NCI-H1436 treated with DMSO at 0.1 percent for 48 hours (cell line): ENCODE results near the gene NPAS3.

ENCODE experiments used
- DNase-seq: peaks from one replicate; lab custom pipeline; 2025; lab: John Stamatoyannopoulos, UW

The NPAS3 gene

GRCh38 chr14:33642080-33642479 lies 703.4 kb downstream of the NPAS3 start:
- no peak for DNase-seq

DNA sequence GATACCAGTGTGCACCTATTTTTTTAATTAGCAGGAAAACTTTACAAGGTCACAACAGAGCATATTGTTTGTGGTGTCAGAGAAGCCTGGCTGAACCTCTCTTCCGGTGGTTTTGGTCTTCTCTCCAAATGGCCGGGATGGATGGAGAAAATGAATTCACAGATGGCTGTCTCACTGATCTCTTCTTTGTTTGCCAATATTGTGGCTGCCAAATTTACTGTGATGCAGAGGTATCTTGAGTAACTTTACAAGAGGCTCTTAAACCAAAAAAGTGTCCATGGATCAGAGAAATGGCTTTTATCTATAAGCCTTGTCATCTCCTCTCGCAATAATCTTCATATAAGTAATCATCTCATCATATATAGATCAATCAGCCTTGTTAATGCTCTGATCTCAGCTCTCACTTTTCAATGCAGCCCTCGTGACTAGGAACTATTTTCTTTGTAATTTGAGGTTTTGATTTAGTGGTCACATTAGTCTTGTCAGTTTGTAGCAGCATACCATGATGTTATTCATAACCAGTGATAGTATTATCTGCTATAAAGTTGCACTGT lies 704.1 kb downstream of the NPAS3 start:
- DNase-seq, result no peak

DNA sequence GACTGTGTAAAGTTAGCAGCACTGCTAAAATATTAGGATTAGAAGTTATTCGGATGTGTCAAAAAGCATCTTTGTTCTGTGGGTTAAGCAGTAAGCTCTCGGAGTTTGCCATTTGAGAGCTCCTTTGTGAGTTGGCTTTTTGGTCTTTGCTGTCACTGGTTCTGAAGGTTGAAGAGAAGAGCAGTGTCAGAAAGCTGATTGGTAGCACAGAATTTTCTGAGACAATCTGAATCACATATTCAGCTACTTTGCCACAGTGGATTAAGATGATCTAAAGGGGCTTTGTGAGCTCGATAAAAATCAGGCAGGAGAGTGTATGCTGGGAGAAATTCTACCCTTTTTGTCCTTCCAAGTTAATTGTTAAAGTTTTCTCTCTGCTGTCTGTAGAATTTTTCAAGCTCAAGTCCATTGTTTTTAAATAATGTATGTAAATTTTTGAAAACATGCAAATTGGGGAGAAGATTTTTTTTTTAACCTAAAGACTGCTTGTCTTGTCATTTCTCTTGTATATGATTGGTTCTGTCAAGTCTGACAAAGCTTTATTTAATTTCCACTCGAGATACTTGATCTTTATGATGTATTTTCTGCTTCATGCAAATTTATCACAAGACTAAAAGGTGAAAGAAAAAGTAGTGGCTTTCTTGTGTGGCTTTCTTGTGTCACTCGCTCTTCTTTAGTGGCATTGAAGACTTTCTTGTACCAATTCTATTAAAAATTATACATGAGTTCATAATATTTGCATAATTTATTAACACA lies 704.9 kb downstream of the NPAS3 start:
- no peak for DNase-seq

DNA sequence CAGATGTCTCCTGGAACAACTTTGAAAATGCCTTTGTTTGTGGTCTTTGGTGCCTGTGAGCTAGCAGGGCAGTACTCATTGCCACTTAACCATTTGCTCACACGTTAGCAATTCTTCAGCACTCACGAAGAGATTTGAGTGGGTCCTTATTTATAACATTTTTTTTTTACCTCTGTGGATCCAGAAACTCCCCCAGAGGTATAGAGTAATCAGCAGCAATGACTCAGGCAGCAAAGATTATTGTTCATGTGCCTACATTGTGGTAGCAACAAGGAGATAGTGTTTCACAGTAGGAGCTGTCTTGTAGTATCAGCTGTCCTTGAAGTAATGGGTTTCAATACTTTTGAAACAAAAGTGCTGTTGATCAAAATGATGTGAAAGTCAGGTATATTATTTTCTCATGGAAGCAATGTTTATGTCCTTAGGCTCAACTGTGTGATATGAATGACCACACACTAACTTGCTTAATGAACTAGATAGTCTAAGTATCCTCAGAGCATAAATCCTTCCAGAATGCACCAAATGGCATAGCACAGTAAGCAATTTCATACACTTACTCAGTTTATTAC lies 708.1 kb downstream of the NPAS3 start:
- DNase-seq, result no peak

DNA sequence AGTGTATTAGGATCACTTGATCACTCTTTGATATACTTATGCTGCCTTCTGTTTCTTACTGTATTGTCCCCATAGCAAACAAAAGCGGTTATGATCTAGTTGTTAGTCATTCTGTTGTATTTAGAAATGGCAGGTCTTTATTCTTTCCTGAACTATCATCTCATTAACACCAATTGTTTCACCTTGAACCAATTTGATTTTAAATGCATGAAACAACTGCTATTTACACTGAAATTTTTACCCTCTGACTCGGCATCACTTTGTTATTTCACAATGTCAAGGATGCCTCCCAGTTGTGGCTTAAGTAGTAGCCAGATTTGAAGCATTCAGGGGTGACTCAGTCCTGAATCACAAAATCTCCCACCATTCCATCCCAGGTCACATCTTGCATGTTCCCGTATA lies 708.7 kb downstream of the NPAS3 start:
- DNase-seq, result no peak

DNA sequence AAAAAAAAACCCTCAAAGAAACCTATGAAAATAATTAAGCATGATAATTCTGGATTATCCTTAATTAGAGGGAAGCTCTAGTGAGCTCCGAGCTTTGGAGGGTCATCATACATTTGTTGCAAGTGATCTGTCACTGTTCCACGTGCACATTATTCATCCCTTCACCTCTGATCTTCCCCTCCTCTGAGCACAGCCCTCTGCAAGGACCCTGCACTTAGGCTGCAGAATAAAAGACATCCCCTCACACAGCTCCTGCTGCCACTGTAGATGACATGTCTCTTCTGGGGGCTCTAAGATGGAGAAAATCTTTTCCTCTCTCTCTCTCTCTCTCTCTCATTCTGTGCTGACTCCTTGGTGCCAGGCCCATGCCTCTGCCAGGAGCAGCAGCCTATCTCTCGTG lies 711.8 kb downstream of the NPAS3 start:
- DNase-seq, result no peak

DNA sequence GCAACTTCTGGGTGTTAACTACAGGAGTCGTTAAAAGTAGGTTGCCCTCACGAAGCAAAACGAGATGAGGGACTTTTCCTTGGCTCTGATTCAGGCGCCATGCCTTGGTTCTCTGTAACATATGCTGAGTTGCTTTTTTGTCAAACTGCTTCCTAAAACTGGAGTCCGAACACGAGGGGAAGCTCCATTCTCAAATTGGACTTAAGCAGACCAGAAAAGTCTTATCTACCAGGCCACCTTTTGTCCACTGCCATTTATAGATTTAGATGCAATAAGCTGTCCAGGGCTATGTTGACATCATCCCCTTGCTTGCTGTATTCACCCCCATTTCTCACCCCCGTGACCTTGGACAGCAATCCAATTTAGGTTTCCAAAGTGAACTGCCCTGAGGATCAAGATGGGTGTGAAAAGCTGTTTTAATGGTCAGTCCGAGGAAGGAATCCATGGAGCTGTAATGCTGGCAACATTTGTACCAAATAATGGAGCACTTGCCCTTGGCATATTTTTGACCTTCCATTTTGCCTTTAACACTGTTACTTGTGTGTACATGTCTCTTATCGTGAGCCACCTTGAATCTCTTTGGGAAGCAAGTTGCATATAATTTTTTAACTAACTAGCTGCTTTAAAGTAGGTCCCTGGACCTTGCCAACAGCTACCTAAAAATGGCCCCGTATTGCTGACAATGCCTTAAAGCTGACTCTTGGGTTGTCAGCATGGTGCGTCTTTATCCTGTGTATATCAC lies 714.1 kb downstream of the NPAS3 start:
- DNase-seq, result no peak

DNA sequence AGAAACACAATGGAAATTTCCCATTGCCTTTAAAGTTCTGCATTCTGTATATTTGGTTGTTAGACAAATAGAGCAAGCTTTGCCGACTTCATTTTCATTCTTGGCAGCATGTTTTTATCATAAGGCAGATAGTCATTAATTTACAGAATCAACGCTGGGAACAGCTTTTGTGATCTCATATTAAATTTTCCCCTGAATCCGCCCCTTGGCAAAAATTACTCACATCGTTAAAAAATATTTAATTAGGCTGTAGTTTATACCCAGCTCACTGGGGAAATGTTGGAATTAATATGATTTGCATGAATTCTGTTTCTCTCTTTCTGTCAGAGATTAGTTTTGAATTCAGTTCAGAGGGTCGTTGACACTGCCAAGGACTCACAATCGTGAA lies 714.6 kb downstream of the NPAS3 start:
- DNase-seq, result no peak

GRCh38 chr14:33655421-33655820 lies 716.7 kb downstream of the NPAS3 start:
- DNase-seq, result no peak

DNA sequence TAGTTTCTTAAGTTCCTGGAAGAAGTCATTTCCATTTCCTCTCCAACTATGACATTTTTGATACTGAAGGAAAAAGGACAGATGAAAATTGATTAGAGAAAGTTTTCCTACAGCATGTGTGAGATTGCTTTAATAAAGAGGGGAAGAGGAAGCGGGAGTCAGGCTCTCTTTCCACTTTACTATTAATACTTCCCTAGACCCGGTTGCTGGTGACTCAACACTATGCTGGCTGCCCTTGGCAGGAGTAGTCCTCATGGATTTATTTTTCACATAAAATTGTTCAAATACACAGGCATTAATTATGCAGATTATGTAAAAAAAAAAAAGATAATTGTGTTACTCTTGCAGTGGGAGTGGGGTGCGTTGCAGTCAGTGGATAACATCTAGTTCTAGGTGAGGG lies 718.8 kb downstream of the NPAS3 start:
- no peak for DNase-seq

DNA sequence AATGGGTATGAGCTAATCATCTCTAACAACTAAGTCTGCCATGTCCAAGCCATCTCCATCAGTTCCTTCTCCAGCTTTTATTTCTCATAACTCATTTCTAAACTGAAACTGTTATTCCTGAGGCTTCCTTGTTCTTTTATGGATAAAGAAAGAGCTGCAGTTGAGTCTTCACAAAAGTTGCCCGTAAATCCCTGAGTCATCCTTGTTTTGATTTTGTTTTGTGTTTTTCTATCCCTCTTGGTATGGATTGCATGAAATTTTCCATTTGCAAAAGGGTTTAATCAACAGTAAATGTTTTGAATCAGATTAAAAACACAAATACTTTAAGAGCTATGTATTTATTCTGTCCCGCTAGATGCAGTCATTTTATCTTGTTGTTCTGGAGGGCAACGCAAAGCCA lies 721.6 kb downstream of the NPAS3 start:
- no peak for DNase-seq

- no peak for DNase-seq
These were observed 722.4 kb downstream of the NPAS3 start for GRCh38 chr14:33661101-33661500.

DNA sequence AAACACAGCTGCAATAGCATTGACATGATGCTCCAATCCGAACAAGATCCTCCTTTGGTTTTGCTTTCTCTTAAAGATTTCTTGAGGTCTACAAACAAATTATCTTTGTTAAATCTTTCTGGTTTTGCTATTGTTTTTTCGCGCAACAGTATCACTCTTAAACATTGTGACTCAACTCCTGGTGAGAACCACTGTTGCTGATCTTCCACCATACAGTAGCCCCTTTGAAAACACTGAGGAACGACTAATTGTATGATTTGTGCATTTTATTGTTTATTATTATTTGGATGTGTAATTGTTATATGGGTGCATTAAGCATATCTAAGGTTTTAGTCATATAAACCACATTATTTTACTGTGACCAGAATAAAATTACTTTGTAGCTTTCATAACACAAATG lies 729.4 kb downstream of the NPAS3 start:
- DNase-seq, result no peak

GRCh38 chr14:33669111-33669510 lies 730.4 kb downstream of the NPAS3 start:
- DNase-seq, result no peak

DNA sequence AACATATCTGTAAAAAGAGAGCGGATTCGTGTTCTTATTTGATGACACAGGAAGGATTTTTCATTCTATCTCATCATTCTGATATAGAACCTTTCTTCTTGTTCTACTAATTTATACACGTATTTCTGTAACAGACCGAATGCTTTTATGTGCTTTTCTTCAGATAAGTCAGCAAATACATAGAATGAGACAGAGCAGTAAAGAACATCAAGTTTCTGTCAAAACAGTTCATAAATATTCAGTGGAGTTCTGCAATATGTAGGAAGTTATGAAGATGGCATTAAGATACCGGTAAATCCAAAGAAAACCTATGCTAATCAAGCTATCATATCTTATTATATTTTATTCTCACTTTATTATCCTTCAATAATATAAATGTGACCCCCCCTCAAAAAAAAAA lies 731.6 kb downstream of the NPAS3 start:
- DNase-seq, result no peak

DNA sequence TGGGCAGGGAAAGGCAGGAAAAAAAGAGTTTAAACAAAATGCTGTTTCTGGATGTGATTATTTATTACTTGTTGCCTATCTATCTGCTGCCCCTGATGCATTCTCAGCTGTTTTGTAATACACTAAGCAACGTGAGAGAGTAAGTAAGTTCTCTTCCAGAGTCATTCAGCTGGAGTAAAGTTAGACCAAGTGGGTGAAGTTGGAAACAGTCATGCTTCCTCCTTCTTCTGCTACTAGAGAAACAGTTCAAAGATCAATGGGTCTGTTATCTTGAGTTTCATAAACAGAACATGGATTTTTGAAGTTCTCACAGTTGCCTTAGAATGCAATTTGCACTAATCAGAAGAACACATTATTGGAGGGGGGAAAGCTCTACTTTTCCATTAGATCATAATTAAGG lies 732.9 kb downstream of the NPAS3 start:
- no peak for DNase-seq

DNA sequence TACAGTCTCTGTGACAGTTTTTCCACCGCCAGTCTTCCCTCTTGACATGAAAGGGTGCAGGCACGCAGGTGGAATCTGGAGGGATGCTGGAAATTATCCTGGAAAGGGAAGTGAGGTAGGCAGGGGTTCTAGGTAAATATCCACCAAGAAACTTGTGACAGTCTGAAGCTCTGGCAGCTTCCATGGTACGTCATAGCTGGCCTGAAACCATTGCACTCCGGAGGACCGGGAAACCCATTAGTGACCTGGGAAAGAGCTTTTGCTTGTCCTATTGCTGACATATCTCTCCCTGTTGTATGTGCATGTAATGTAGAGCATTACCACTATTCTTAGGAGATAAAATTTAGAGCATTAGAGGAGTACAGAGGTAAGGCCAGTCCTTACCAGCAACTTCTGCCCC lies 736.2 kb downstream of the NPAS3 start:
- no peak for DNase-seq

DNA sequence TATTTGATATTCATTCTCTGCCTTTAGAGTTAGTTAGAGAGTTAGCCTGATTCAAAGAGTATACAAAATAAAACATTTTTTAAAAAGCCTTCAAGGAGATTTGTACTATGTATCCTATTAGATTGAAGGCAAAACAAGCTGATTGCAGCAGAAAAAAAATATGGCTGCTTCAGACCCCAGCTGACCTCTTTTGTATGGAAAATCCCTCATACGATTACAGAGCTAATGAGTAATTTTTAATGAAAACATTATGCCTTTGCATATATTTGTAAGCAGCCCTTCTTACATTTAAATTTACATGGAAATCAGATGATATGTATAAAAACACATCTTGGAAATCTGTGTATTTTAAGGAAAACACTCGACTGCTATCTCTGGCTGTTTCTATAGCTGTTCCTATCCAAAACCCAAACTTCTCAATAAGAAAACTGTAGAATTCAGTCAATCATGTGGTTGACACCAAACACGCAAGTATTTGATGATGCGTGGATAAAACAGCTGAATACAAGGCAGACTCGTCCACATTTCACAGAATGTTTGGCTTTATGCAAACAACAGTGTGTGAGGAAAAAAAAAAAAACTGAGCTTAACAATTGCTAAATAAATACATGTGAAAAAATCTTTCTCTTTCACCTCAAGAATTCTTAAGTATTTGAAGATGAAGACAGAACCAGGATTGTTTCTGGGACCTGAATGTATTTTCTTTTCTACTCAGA lies 736.9 kb downstream of the NPAS3 start:
- DNase-seq, result no peak

- peak; percentile 44 for DNase-seq
These were observed 737.5 kb downstream of the NPAS3 start for GRCh38 chr14:33676135-33676566.

DNA sequence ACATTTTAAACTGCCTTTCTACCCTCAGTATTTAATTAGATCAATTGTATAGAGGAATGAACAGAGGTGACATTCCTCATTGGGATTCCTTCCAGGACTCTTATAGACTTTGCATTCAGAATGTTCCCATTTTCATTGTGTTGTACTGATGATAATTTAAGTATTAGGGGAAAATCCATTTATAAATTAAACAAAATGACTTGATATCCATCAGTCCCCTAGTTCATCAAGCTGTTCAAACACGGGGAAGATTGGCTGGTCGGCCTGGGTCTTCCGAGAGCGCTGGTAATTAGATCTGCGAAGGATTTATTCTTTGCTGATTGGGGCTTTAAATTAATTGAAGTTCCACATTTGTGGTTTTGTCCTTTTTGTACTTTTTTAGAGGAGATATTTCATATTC lies 738.2 kb downstream of the NPAS3 start:
- DNase-seq, result no peak

GRCh38 chr14:33678005-33678404 lies 739.3 kb downstream of the NPAS3 start:
- DNase-seq, result no peak

GRCh38 chr14:33679025-33679424 lies 740.3 kb downstream of the NPAS3 start:
- no peak for DNase-seq
